ENCODE results near the gene AHCYL1. TPM values are rescaled to one million over a fixed set of nuclear protein-coding genes. Genes with fewer than 3 reads are reported as not detected.

The AHCYL1 gene
- total and polyA plus RNA-seq, 10 of the 15 experiments (the other 5 are each of a cell fraction or from before 2014, with no cell fraction given): 24.7 to 73.6 (median 46.8) TPM

DNA sequence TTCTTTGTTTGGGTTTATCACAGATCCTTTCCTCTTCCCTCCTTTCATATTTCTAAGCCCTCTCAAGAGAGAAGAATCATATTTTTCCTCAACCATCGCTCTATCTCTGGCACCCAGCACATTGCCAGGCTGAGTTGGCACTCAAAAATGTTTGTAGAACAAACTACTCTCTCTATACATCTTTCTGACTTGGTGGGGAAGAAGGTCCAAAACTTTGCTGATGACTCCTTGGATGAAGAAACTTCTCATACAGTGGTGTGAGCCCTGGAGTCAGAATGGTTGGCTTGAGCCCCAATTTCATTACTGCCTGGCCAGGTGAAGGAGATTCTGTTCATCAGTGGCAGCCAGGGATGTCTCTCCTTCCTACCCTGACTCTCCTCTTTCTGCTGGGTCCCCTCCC lies 74.0 kb downstream of the AHCYL1 start (continued):
- TF ChIP-seq, protein P1, sequence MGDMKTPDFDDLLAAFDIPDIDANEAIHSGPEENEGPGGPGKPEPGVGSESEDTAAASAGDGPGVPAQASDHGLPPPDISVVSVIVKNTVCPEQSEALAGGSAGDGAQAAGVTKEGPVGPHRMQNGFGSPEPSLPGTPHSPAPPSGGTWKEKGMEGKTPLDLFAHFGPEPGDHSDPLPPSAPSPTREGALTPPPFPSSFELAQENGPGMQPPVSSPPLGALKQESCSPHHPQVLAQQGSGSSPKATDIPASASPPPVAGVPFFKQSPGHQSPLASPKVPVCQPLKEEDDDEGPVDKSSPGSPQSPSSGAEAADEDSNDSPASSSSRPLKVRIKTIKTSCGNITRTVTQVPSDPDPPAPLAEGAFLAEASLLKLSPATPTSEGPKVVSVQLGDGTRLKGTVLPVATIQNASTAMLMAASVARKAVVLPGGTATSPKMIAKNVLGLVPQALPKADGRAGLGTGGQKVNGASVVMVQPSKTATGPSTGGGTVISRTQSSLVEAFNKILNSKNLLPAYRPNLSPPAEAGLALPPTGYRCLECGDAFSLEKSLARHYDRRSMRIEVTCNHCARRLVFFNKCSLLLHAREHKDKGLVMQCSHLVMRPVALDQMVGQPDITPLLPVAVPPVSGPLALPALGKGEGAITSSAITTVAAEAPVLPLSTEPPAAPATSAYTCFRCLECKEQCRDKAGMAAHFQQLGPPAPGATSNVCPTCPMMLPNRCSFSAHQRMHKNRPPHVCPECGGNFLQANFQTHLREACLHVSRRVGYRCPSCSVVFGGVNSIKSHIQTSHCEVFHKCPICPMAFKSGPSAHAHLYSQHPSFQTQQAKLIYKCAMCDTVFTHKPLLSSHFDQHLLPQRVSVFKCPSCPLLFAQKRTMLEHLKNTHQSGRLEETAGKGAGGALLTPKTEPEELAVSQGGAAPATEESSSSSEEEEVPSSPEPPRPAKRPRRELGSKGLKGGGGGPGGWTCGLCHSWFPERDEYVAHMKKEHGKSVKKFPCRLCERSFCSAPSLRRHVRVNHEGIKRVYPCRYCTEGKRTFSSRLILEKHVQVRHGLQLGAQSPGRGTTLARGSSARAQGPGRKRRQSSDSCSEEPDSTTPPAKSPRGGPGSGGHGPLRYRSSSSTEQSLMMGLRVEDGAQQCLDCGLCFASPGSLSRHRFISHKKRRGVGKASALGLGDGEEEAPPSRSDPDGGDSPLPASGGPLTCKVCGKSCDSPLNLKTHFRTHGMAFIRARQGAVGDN (IDR thresholded peaks at IDR 0.05): no peak

DNA sequence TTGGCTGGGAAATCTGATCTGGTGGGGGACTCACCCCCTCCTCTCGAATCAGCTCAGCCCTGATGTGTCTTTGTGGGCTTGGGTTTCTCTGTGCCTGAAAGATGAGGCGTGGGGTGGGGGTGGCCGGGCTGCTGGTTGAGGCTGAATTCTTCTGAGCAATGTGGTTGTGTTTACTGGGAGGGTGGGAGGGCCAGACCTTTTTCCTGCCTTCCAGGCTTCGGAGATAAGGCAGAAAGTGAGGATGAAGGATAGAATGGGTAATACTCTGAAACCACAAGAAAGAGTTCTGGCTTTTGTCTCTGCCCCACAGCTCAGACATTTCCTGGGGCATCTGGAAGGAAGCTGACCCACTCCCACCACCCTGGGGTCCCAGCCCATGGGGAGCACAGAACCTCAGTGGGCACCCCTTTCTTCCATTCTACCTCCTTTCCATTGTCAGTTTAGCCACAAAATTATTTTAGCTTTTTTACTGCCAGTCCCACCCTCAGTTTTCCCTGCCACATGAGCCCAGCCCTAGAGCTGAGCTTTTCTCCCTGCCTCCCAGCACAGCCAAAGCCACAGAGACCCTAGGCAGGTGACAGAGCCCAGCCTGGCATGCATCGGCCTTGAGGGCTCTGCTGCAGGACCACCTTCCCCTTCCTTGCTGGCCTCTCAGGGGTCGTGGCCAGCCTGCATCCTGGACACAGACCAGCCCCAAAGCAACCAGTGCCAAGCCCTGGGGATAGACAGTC lies 74.7 kb downstream of the AHCYL1 start:
- H4K20me1 ChIP-seq (ENCODE audit: control insufficient read depth, insufficient read depth): 0 out of 2 replicates have a peak, but pooled peaks cover 4% of the 10 kb centered on the region
- ChIA-PET RAD21 (ENCODE audit: unreplicated experiment) (interaction anchor here (1.0 to 1.1 kb wide), 2 partner anchors 30 kb away, joined by 3 to 9 read pairs; no protein-coding TSS in a partner anchor), SMC1A (ENCODE audit: uncharacterized antibody, unreplicated experiment) (interaction anchor here (1.3 to 1.6 kb wide), 3 partner anchors 28 to 74 kb away, joined by 4 to 10 read pairs (median 5); partner anchors contain the start of gene AHCYL1), POLR2A (interaction anchor here (1.0 to 1.4 kb wide), 3 partner anchors 14 to 48 kb away, joined by 3 to 4 read pairs (median 3); no protein-coding TSS in a partner anchor), CTCF (interaction anchor here (0.7 to 6.9 kb wide), 22 partner anchors 9 to 349 kb away, joined by 3 to 57 read pairs (median 5); partner anchors contain the start of gene STRIP1)
- peaks cover 5 to 18% of the 10 kb centered on the region in 2 experiments for H3K36me3 ChIP-seq (ENCODE audit: control insufficient read depth in 2 of 2, insufficient read depth in 2 of 2, low read length in 1 of 2)
- no peak overlapping the region for H3K4me3 ChIP-seq
- no peaks in the 10 kb centered on the region for H3K79me2 ChIP-seq (ENCODE audit: control insufficient read depth, insufficient read depth, low read length)
- ATAC-seq: no peak
- intact Hi-C loops (cut with micrococcal nuclease; ENCODE audit: unreplicated experiment) (no loop called here), in situ Hi-C loops (cut with MboI) (no loop called here)
- no peaks in the 10 kb centered on the region for H3K9me3 ChIP-seq (replicated peaks; ENCODE audit: control insufficient read depth, insufficient read depth, low read length)
- no TSS peak for BruUV-seq (replicated peaks)
- H3K4me1 ChIP-seq (ENCODE audit: control insufficient read depth, insufficient read depth, low read length): no peaks in the 10 kb centered on the region
- no peaks in the 10 kb centered on the region for H3K27me3 ChIP-seq (replicated peaks in 1 of 2; ENCODE audit: control insufficient read depth in 2 of 2, insufficient read depth in 2 of 2, low read length in 1 of 2)
- no peak overlapping the region for H3K27ac ChIP-seq (ENCODE audit: control insufficient read depth, insufficient read depth)
- no peak for DNase-seq (ENCODE audit: low read depth, low spot score)
- no peak overlapping the region for H2AFZ ChIP-seq (ENCODE audit: control insufficient read depth, low read depth, low read length)
- no peak overlapping the region for H3K4me2 ChIP-seq (ENCODE audit: control insufficient read depth, insufficient read depth)
- TF ChIP-seq POLR2A (IDR thresholded peaks at IDR 0.05; ENCODE audit: low read depth, low read length): peak; percentile 15; the same call in 1 of the 2 replicates
- TF ChIP-seq, protein P2, sequence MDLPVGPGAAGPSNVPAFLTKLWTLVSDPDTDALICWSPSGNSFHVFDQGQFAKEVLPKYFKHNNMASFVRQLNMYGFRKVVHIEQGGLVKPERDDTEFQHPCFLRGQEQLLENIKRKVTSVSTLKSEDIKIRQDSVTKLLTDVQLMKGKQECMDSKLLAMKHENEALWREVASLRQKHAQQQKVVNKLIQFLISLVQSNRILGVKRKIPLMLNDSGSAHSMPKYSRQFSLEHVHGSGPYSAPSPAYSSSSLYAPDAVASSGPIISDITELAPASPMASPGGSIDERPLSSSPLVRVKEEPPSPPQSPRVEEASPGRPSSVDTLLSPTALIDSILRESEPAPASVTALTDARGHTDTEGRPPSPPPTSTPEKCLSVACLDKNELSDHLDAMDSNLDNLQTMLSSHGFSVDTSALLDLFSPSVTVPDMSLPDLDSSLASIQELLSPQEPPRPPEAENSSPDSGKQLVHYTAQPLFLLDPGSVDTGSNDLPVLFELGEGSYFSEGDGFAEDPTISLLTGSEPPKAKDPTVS (IDR thresholded peaks at IDR 0.05; ENCODE audit: low read depth, low read length): no peak
- TF ChIP-seq WRNIP1 (IDR thresholded peaks at IDR 0.05; ENCODE audit: borderline replicate concordance, low read depth, low read length): no peak
- TF ChIP-seq, protein P3, sequence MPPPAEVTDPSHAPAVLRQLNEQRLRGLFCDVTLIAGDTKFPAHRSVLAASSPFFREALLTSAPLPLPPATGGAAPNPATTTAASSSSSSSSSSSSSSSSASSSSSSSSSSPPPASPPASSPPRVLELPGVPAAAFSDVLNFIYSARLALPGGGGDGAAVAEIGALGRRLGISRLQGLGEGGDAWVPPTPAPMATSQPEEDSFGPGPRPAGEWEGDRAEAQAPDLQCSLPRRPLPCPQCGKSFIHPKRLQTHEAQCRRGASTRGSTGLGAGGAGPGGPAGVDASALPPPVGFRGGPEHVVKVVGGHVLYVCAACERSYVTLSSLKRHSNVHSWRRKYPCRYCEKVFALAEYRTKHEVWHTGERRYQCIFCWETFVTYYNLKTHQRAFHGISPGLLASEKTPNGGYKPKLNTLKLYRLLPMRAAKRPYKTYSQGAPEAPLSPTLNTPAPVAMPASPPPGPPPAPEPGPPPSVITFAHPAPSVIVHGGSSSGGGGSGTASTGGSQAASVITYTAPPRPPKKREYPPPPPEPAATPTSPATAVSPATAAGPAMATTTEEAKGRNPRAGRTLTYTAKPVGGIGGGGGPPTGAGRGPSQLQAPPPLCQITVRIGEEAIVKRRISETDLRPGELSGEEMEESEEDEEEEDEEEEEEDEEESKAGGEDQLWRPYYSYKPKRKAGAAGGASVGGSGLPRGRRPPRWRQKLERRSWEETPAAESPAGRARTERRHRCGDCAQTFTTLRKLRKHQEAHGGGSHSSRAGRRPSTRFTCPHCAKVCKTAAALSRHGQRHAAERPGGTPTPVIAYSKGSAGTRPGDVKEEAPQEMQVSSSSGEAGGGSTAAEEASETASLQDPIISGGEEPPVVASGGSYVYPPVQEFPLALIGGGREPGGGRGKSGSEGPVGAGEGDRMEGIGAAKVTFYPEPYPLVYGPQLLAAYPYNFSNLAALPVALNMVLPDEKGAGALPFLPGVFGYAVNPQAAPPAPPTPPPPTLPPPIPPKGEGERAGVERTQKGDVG (CRISPR knock-in tag; IDR thresholded peaks at IDR 0.05): no peak
- TF ChIP-seq DPF2 (IDR thresholded peaks at IDR 0.05): no peak
- no peak for TF ChIP-seq ASH2L (IDR thresholded peaks at IDR 0.05; ENCODE audit: borderline replicate concordance, low read depth)
- no peak for TF ChIP-seq CBX5 (IDR thresholded peaks at IDR 0.05; ENCODE audit: low read depth)
- TF ChIP-seq, protein P4, sequence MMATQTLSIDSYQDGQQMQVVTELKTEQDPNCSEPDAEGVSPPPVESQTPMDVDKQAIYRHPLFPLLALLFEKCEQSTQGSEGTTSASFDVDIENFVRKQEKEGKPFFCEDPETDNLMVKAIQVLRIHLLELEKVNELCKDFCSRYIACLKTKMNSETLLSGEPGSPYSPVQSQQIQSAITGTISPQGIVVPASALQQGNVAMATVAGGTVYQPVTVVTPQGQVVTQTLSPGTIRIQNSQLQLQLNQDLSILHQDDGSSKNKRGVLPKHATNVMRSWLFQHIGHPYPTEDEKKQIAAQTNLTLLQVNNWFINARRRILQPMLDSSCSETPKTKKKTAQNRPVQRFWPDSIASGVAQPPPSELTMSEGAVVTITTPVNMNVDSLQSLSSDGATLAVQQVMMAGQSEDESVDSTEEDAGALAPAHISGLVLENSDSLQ (IDR thresholded peaks at IDR 0.05): no peak
- no peak for TF ChIP-seq MEF2B (IDR thresholded peaks at IDR 0.05; ENCODE audit: partially characterized antibody, poor library complexity, severe bottlenecking)
- WGBS (ENCODE audit: insufficient coverage, insufficient replicate concordance, low lambda C conversion rate, missing lambda C conversion rate): 75% methylated on average over 6 of the region's 6 CpGs
- no peak overlapping the region for H3K9ac ChIP-seq (ENCODE audit: control insufficient read depth, insufficient read depth, low read length)
- FAIRE-seq: no peak

Data from GM12878 (cell line).